Brain microvascular endothelial cell (primary cell): Measurements from ENCODE around the gene FOXD1.

Experiments used
- DNase-seq: peaks from one replicate; pipeline ENCODE4 v3.0.0-alpha.2; 2020
- H3K27ac ChIP-seq: fragments of 250-450 bp; sonication (Bioruptor Pico); 2 replicates; pipeline ENCODE4 v1.5.1; 2020; ENCODE audit warnings: mild to moderate bottlenecking, moderate library complexity
- H3K27me3 ChIP-seq: fragments of 250-450 bp; sonication (Bioruptor Pico); replicated peaks from 2 replicates; pipeline ENCODE4 v1.5.1; 2020; ENCODE audit warnings: mild to moderate bottlenecking
- H3K36me3 ChIP-seq: fragments of 250-450 bp; sonication (Bioruptor Pico); replicated peaks from 2 replicates; pipeline ENCODE4 v1.5.1; 2020; ENCODE audit warnings: mild to moderate bottlenecking
- H3K4me3 ChIP-seq: 2 replicates; pipeline ENCODE4 v1.5.1; 2011; ENCODE audit warnings: low read depth, mild to moderate bottlenecking, control low read depth, low read length, moderate library complexity
- CTCF ChIP-seq: IDR thresholded peaks from 2 replicates; pipeline ENCODE4 v1.5.1; 2011; ENCODE audit warnings: low read depth, mild to moderate bottlenecking, moderate library complexity, low read length, control low read depth, inconsistent platforms; ENCODE audit errors: missing control alignments
- in situ Hi-C: cut with HindIII; loops from 2 replicates; pipeline ENCODE4 v1.10.0; 2017; ENCODE audit warnings: low sequenced_read_pairs, low pct_ligation_motif_present

FOXD1 gene

GRCh38 chr5:73448463-73449136 lies at the start of gene FOXD1:
TSS of gene FOXD1 (minus strand) at chr5:73448777. CDS start at chr5:73448362, 415 bp downstream.
- H3K27me3 ChIP-seq, result no peaks in the 10 kb centered on the region
- H3K36me3 ChIP-seq, result peaks cover 12% of the 10 kb centered on the region
- TF ChIP-seq CTCF, result no peak
- peak; percentile 95 for DNase-seq
- in situ Hi-C loops, result loop anchor here (25.0 kb wide), 1 partner anchor 136 kb away; no protein-coding TSS in a partner anchor
- peak within 1 kb of the TSS; percentile 88 for H3K27ac ChIP-seq
- peak within 1 kb of the TSS; percentile 67 for H3K4me3 ChIP-seq

- peak overlapping the region; percentile 89 for H3K4me3 ChIP-seq
- in situ Hi-C loops, result no loop called here
Measured at GRCh38 chr5:73497497-73498056, 49.0 kb upstream of the FOXD1 start.

GRCh38 chr5:73496984-73497457 lies 48.4 kb upstream of the FOXD1 start:
- peak; percentile 40 for DNase-seq

More at GRCh38 chr5:73497497-73498056, 49.0 kb upstream of the FOXD1 start:
- no peak for TF ChIP-seq CTCF
- H3K27ac ChIP-seq, result peak overlapping the region; percentile 95
- H3K36me3 ChIP-seq, result peaks cover 3% of the 10 kb centered on the region
- H3K27me3 ChIP-seq, result no peaks in the 10 kb centered on the region
- no peak for DNase-seq

GRCh38 chr5:73495772-73496335 lies 47.3 kb upstream of the FOXD1 start:
- Histone ChIP-seq H3K4me3 (no peak overlapping the region), H3K27ac (no peak overlapping the region), H3K36me3 (no peaks in the 10 kb centered on the region), H3K27me3 (no peaks in the 10 kb centered on the region)
- in situ Hi-C loops, result no loop called here
- TF ChIP-seq CTCF, result no peak
- DNase-seq, result no peak

More at GRCh38 chr5:73496984-73497457, 48.4 kb upstream of the FOXD1 start:
- peak; percentile 17 for TF ChIP-seq CTCF
- in situ Hi-C loops, result no loop called here
- Histone ChIP-seq H3K36me3 (peaks cover 3% of the 10 kb centered on the region), H3K27me3 (no peaks in the 10 kb centered on the region), H3K4me3 (no peak overlapping the region), H3K27ac (no peak overlapping the region)

- TF ChIP-seq CTCF, result no peak
- H3K27ac ChIP-seq, result no peak overlapping the region
- DNase-seq, result no peak
- no peak overlapping the region for H3K4me3 ChIP-seq
- H3K27me3 ChIP-seq, result no peaks in the 10 kb centered on the region
- in situ Hi-C loops, result no loop called here
- no peaks in the 10 kb centered on the region for H3K36me3 ChIP-seq
Measured at GRCh38 chr5:73494721-73495120, 46.1 kb upstream of the FOXD1 start.
